ENCODE results near the gene CDK10.
"Not testable (repeated sequence)": the region's sequence is repeated elsewhere in the genome, so short reads cannot be mapped to it uniquely, and the experiment has no call there.

Gene CDK10

GRCh38 chr16:89672177-89672941 is 14.1 kb upstream of the CDK10 start:
- no peak for DNase-seq (ENCODE audit: extremely low spot score)
- POLR2A ChIA-PET: no interaction called here
- CTCF ChIA-PET: no interaction called here
- no peak for TF ChIP-seq BHLHE40 (IDR thresholded peaks at IDR 0.05; ENCODE audit: borderline replicate concordance)
- no peak for TF ChIP-seq SP1 (IDR thresholded peaks at IDR 0.05)
- no peak for TF ChIP-seq FOXK2 (IDR thresholded peaks at IDR 0.05)

GRCh38 chr16:89678258-89678657 is 8.2 kb upstream of the CDK10 start:
- no peak for TF ChIP-seq NFRKB (IDR thresholded peaks at IDR 0.05)
- TF ChIP-seq SP1 (IDR thresholded peaks at IDR 0.05): no peak
- no peak for TF ChIP-seq ARNT (IDR thresholded peaks at IDR 0.05)
- TF ChIP-seq ZNF384 (IDR thresholded peaks at IDR 0.05): peak; percentile 80
- ChIA-PET POLR2A (no interaction called here), CTCF (no interaction called here)
- no peak for DNase-seq (ENCODE audit: extremely low spot score)

- ChIA-PET CTCF (interaction anchor here (1.1 kb wide), 1 partner anchor 20 kb away, joined by 4 read pairs; no protein-coding TSS in a partner anchor), POLR2A (interaction anchor here (0.7 to 2.5 kb wide), 9 partner anchors 9 to 29 kb away, joined by 3 to 16 read pairs (median 5); no protein-coding TSS in a partner anchor)
- DNase-seq (ENCODE audit: extremely low spot score): no peak
- TF ChIP-seq LEF1 (IDR thresholded peaks at IDR 0.05; ENCODE audit: borderline replicate concordance) (no peak), HDGF (IDR thresholded peaks at IDR 0.05; ENCODE audit: borderline replicate concordance) (no peak), FOXK2 (IDR thresholded peaks at IDR 0.05) (no peak), SUZ12 (IDR thresholded peaks at IDR 0.05) (no peak), FOXA1 (IDR thresholded peaks at IDR 0.05) (no peak), CTBP1 (IDR thresholded peaks at IDR 0.05; ENCODE audit: borderline replicate concordance) (no peak), NFRKB (IDR thresholded peaks at IDR 0.05) (no peak), ZNF384 (IDR thresholded peaks at IDR 0.05) (no peak), TARDBP (IDR thresholded peaks at IDR 0.05) (no peak), BHLHE40 (IDR thresholded peaks at IDR 0.05; ENCODE audit: borderline replicate concordance) (no peak), PKNOX1 (IDR thresholded peaks at IDR 0.05) (no peak)
Measured at GRCh38 chr16:89685916-89686315, 573 bp upstream of the CDK10 start.

GRCh38 chr16:89687092-89687940 is 827 bp downstream of the CDK10 start:
- POLR2A ChIA-PET: interaction anchor here (1.0 to 2.5 kb wide), 7 partner anchors 8 to 30 kb away, joined by 3 to 16 read pairs (median 6); no protein-coding TSS in a partner anchor
- CTCF ChIA-PET: interaction anchor here (1.1 kb wide), 1 partner anchor 19 kb away, joined by 4 read pairs; no protein-coding TSS in a partner anchor
- no peak for DNase-seq (ENCODE audit: extremely low spot score)
- TF ChIP-seq L3MBTL2 (conservative IDR thresholded peaks at IDR 0.05) (peak; percentile 67; the same call in 1 of the 2 replicates), PKNOX1 (IDR thresholded peaks at IDR 0.05) (peak; percentile 56), ELF4 (IDR thresholded peaks at IDR 0.05) (no peak)

GRCh38 chr16:89688395-89688794 is 1.9 kb downstream of the CDK10 start:
- POLR2A ChIA-PET: interaction anchor here (2.5 kb wide), 1 partner anchor 12 kb away, joined by 16 read pairs; no protein-coding TSS in a partner anchor
- TF ChIP-seq FOXM1 (IDR thresholded peaks at IDR 0.05; ENCODE audit: borderline replicate concordance): no peak
- TF ChIP-seq CTBP1 (IDR thresholded peaks at IDR 0.05; ENCODE audit: borderline replicate concordance): no peak
- TF ChIP-seq SUZ12 (IDR thresholded peaks at IDR 0.05): no peak
- CTCF ChIA-PET: no interaction called here
- no peak for DNase-seq (ENCODE audit: extremely low spot score)

GRCh38 chr16:89689142-89689541 is 2.7 kb downstream of the CDK10 start:
- POLR2A ChIA-PET: no interaction called here
- TF ChIP-seq FOXA1 (IDR thresholded peaks at IDR 0.05) (no peak), CTBP1 (IDR thresholded peaks at IDR 0.05; ENCODE audit: borderline replicate concordance) (no peak), SUZ12 (IDR thresholded peaks at IDR 0.05) (no peak), LEF1 (IDR thresholded peaks at IDR 0.05; ENCODE audit: borderline replicate concordance) (no peak), ELF4 (IDR thresholded peaks at IDR 0.05) (no peak), ARNT (IDR thresholded peaks at IDR 0.05) (no peak)
- CTCF ChIA-PET: no interaction called here
- no peak for DNase-seq (ENCODE audit: extremely low spot score)

GRCh38 chr16:89689621-89690020 is 3.1 kb downstream of the CDK10 start:
- CTCF ChIA-PET; POLR2A ChIA-PET; DNase-seq (ENCODE audit: extremely low spot score): not testable (repeated sequence)

- TF ChIP-seq ARNT (IDR thresholded peaks at IDR 0.05) (no peak), CTBP1 (IDR thresholded peaks at IDR 0.05; ENCODE audit: borderline replicate concordance) (no peak), PKNOX1 (IDR thresholded peaks at IDR 0.05) (no peak), ZNF384 (IDR thresholded peaks at IDR 0.05) (no peak), NFRKB (IDR thresholded peaks at IDR 0.05) (no peak), FOXA1 (IDR thresholded peaks at IDR 0.05) (no peak), BHLHE40 (IDR thresholded peaks at IDR 0.05; ENCODE audit: borderline replicate concordance) (no peak), SP1 (IDR thresholded peaks at IDR 0.05) (no peak), LEF1 (IDR thresholded peaks at IDR 0.05; ENCODE audit: borderline replicate concordance) (no peak), L3MBTL2 (conservative IDR thresholded peaks at IDR 0.05) (no peak), FOXK2 (IDR thresholded peaks at IDR 0.05) (no peak), TARDBP (IDR thresholded peaks at IDR 0.05) (no peak), FOXM1 (IDR thresholded peaks at IDR 0.05; ENCODE audit: borderline replicate concordance) (no peak), SUZ12 (IDR thresholded peaks at IDR 0.05) (no peak), ELF4 (IDR thresholded peaks at IDR 0.05) (no peak), HDGF (IDR thresholded peaks at IDR 0.05; ENCODE audit: borderline replicate concordance) (no peak)
- no peak for DNase-seq (ENCODE audit: extremely low spot score)
- ChIA-PET CTCF (no interaction called here), POLR2A (no interaction called here)
Measured at GRCh38 chr16:89690392-89690901, 4.0 kb downstream of the CDK10 start.

Data from HEK293T (cell line).